GM12892 (cell line): ENCODE results near the gene CBS.
"Not testable (repeated sequence)": the region's sequence is repeated elsewhere in the genome, so short reads cannot be mapped to it uniquely, and the experiment has no call there.

ENCODE experiments used
- POLR2A ChIP-seq: IDR thresholded peaks from 2 replicates; pipeline ENCODE4 v1.6.1; 2011; ENCODE audit warnings: low read depth, low read length, control low read depth
- POLR2AphosphoS5 ChIP-seq: IDR thresholded peaks from 2 replicates; pipeline ENCODE4 v1.6.1; 2011; ENCODE audit warnings: low read depth, low read length, control low read depth
- TAF1 ChIP-seq: IDR thresholded peaks from 2 replicates; pipeline ENCODE4 v1.6.1; 2011; ENCODE audit warnings: low read depth, mild to moderate bottlenecking, control low read depth, low read length, borderline replicate concordance

DNA sequence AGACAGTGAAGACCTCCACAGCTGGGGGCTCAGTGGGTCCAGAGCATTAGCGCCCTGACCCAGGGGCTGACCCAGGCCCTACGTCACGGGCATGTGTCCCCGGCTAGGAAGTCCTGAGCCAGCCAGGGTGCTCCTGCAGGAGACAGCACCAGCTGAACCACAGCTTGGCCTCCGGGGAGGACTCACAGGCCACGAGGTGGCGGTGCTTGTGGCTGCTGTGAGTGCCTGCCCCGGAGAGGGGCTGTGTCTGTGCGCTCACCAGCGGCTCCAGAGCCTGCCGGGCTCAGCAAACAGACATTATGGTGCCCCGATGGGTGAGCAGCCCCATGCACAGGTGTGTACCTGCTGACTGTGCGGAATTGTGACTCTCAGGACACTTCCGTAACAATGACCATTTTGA is 31.1 kb downstream of the CBS start:
- not testable (repeated sequence) for TF ChIP-seq POLR2AphosphoS5, POLR2A, TAF1
